ENCODE data around the gene SLC39A7.

Gene SLC39A7

GRCh38 chr6:33248932-33249731 lies 48.5 kb downstream of the SLC39A7 start:
- peaks cover 18% of the 10 kb centered on the region for H3K27me3 ChIP-seq (ENCODE audit: insufficient read depth, insufficient read length)
- H3K36me3 ChIP-seq (ENCODE audit: insufficient read depth, insufficient read length, low read length), result peaks cover 16% of the 10 kb centered on the region
- H3K4me1 ChIP-seq (ENCODE audit: insufficient read depth, insufficient read length), result peaks cover 3% of the 10 kb centered on the region
- H3K9me3 ChIP-seq (ENCODE audit: insufficient read depth, low read length), result no peaks in the 10 kb centered on the region
- H3K9ac ChIP-seq (ENCODE audit: insufficient read length, low read depth), result peak overlapping the region; percentile 96
- peak overlapping the region; percentile 70 for H3K4me3 ChIP-seq (ENCODE audit: insufficient read length, low read depth)
- TF ChIP-seq ZNF274 (IDR thresholded peaks at IDR 0.05; ENCODE audit: low read depth, low read length), result no peak
- no peak for TF ChIP-seq YY1 (IDR thresholded peaks at IDR 0.05; ENCODE audit: insufficient read depth, insufficient read length)
- TF ChIP-seq SUZ12 (IDR thresholded peaks at IDR 0.05; ENCODE audit: extremely low read depth, insufficient read depth, insufficient read length), result no peak
- peak; percentile 94 for DNase-seq (ENCODE audit: low read depth, low spot score)

DNA sequence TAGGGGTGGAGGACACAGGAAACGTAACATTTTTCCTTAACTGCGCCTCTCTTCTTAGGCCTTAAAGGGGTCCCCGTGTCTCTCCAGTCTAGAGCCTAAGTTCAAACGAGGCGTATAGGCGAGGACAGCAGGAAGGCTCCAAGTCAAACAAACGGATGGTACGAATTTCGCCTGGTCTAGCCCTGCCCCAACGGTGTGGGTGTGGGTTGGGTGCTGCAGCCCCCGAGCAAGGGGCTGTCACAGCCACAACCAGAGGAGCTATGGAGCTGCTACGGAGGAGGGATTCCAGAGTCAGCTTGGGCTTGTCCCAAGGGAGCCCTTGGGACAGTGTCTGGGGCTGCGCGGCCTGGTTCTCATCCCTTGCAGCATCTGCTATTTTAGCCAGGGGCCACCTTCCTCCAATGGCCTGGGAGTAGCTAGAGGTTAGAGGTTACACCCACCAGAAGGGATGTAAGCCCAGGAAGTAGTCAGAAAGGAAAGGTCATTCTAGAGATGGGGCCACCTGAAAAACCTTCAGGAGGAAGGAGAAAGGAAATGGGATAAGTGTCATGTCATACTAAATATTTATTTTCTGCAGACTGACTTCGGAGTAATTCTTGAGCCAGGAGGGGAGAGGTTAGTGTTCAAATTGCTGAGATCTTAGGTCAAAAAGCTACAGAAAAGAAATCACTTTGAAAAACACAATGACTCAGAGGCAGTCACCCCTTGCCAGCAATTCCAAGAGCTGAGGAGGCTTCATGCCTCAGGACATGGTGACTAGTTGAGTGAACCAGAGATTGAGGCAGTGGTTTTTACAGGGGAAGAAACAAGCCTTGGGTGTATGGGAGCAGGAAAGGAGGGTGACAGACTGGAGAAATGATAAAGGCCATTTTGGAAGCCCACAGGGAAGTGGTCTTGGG lies 49.3 kb downstream of the SLC39A7 start:
- H3K27me3 ChIP-seq (ENCODE audit: insufficient read depth, insufficient read length), result peaks cover 18% of the 10 kb centered on the region
- no peak for DNase-seq (ENCODE audit: low read depth, low spot score)
- TF ChIP-seq YY1 (IDR thresholded peaks at IDR 0.05; ENCODE audit: insufficient read depth, insufficient read length) (no peak), SUZ12 (IDR thresholded peaks at IDR 0.05; ENCODE audit: extremely low read depth, insufficient read depth, insufficient read length) (no peak), ZNF274 (IDR thresholded peaks at IDR 0.05; ENCODE audit: low read depth, low read length) (no peak)

DNA sequence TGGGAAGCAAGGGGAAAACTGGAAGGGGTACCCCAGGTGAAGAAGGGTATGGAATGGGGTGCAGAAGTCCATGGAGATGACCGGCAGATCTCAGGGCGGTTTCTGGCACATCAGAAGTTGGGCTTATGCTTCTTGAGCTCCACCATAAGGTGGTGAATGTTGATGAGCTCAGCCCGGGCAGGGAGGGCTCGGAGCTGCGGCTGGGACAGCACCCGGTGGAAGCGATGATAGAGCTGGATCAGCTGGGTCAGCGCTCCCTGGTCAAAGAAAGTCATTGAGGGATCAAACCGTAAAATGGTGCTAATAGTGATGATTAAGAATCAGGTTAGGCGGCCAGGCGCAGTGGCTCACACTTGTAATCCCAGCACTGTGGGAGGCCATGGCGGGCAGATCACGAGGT lies 50.1 kb downstream of the SLC39A7 start:
- peaks cover 16% of the 10 kb centered on the region for H3K36me3 ChIP-seq (ENCODE audit: insufficient read depth, insufficient read length, low read length)
- no peak overlapping the region for H3K4me3 ChIP-seq (ENCODE audit: insufficient read length, low read depth)
- TF ChIP-seq YY1 (IDR thresholded peaks at IDR 0.05; ENCODE audit: insufficient read depth, insufficient read length) (no peak), SUZ12 (IDR thresholded peaks at IDR 0.05; ENCODE audit: extremely low read depth, insufficient read depth, insufficient read length) (no peak), ZNF274 (IDR thresholded peaks at IDR 0.05; ENCODE audit: low read depth, low read length) (no peak)
- H3K9ac ChIP-seq (ENCODE audit: insufficient read length, low read depth), result no peak overlapping the region
- peaks cover 18% of the 10 kb centered on the region for H3K27me3 ChIP-seq (ENCODE audit: insufficient read depth, insufficient read length)
- no peaks in the 10 kb centered on the region for H3K9me3 ChIP-seq (ENCODE audit: insufficient read depth, low read length)
- H3K4me1 ChIP-seq (ENCODE audit: insufficient read depth, insufficient read length), result peaks cover 3% of the 10 kb centered on the region
- DNase-seq (ENCODE audit: low read depth, low spot score), result no peak

More for the DNA sequence above, 49.3 kb downstream of the SLC39A7 start:
- Histone ChIP-seq H3K9ac (ENCODE audit: insufficient read length, low read depth) (peak overlapping the region; percentile 96), H3K4me3 (ENCODE audit: insufficient read length, low read depth) (peak overlapping the region; percentile 70), H3K36me3 (ENCODE audit: insufficient read depth, insufficient read length, low read length) (peaks cover 16% of the 10 kb centered on the region), H3K9me3 (ENCODE audit: insufficient read depth, low read length) (no peaks in the 10 kb centered on the region), H3K4me1 (ENCODE audit: insufficient read depth, insufficient read length) (peaks cover 3% of the 10 kb centered on the region)

DNA sequence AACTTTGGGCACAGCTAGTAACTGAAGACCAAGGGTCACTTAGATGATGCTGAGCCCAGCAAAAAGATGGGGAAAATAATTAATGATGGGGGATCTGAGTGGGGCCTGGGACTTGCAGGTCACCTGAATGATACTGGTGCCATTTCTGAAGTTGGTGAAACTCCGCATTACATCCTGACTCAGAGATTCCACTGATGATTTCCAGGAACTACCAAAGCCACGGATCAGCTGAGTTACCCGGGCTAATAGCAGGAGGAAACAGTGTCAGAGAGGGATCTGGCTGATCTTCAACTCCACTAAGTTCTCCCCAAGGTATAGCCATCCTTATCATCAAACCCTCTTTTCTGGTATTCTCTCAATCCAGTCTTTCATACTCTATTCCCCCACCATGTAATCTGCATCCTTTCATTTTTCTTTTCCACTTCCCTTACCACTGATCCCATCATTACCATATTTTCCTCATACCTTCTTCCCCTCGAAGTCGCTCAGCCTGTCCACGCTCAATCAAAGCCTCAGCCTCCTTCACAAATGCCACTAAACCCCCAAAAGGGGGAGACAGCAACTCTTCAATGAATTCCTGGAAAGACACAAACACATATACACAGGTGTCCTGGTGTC lies 50.8 kb downstream of the SLC39A7 start:
- Histone ChIP-seq H3K9me3 (ENCODE audit: insufficient read depth, low read length) (no peaks in the 10 kb centered on the region), H3K27me3 (ENCODE audit: insufficient read depth, insufficient read length) (peaks cover 12% of the 10 kb centered on the region), H3K9ac (ENCODE audit: insufficient read length, low read depth) (peak overlapping the region; percentile 21), H3K4me3 (ENCODE audit: insufficient read length, low read depth) (no peak overlapping the region), H3K4me1 (ENCODE audit: insufficient read depth, insufficient read length) (peaks cover 3% of the 10 kb centered on the region), H3K36me3 (ENCODE audit: insufficient read depth, insufficient read length, low read length) (peaks cover 16% of the 10 kb centered on the region)
- TF ChIP-seq ZNF274 (IDR thresholded peaks at IDR 0.05; ENCODE audit: low read depth, low read length), result no peak
- no peak for TF ChIP-seq SUZ12 (IDR thresholded peaks at IDR 0.05; ENCODE audit: extremely low read depth, insufficient read depth, insufficient read length)
- TF ChIP-seq YY1 (IDR thresholded peaks at IDR 0.05; ENCODE audit: insufficient read depth, insufficient read length), result no peak
- no peak for DNase-seq (ENCODE audit: low read depth, low spot score)

GRCh38 chr6:33252759-33253158 lies 52.1 kb downstream of the SLC39A7 start:
- Histone ChIP-seq H3K27me3 (ENCODE audit: insufficient read depth, insufficient read length) (peaks cover 3% of the 10 kb centered on the region), H3K4me3 (ENCODE audit: insufficient read length, low read depth) (no peak overlapping the region), H3K36me3 (ENCODE audit: insufficient read depth, insufficient read length, low read length) (peaks cover 16% of the 10 kb centered on the region), H3K9me3 (ENCODE audit: insufficient read depth, low read length) (no peaks in the 10 kb centered on the region), H3K9ac (ENCODE audit: insufficient read length, low read depth) (no peak overlapping the region), H3K4me1 (ENCODE audit: insufficient read depth, insufficient read length) (peaks cover 3% of the 10 kb centered on the region)
- no peak for DNase-seq (ENCODE audit: low read depth, low spot score)
- TF ChIP-seq ZNF274 (IDR thresholded peaks at IDR 0.05; ENCODE audit: low read depth, low read length) (no peak), YY1 (IDR thresholded peaks at IDR 0.05; ENCODE audit: insufficient read depth, insufficient read length) (no peak), SUZ12 (IDR thresholded peaks at IDR 0.05; ENCODE audit: extremely low read depth, insufficient read depth, insufficient read length) (no peak)

All from NT2/D1 (cell line).